Right lobe of liver (tissue), 4 donors: ENCODE measurements around the gene RALB.

ENCODE experiments used
- POLR2A ChIP-seq: fragments of 450-650 bp; IDR thresholded peaks from one replicate; pipeline ENCODE4 v1.6.1; 2017; ENCODE audit warnings: antibody characterized with exemption, mild to moderate bottlenecking
- TF ChIP-seq, protein P1 (sequence below), 4 donors: fragments of 200-600 bp in 3 of 4; fragments of 450-650 bp in 1 of 4; IDR thresholded peaks; one replicate each; pipeline versions ENCODE4 v1.5.1 to v1.8.0; 2016 to 2022; ENCODE audit warnings: antibody characterized with exemption in 4 of 4, mild to moderate bottlenecking in 2 of 4
- donor health status: DM: no; HTN: no; CAD: no.
- donor health status: DM: no; HTN: no; CAD: no.
- donor health status: DM: no; HTN: yes; CAD: no.

DNA sequence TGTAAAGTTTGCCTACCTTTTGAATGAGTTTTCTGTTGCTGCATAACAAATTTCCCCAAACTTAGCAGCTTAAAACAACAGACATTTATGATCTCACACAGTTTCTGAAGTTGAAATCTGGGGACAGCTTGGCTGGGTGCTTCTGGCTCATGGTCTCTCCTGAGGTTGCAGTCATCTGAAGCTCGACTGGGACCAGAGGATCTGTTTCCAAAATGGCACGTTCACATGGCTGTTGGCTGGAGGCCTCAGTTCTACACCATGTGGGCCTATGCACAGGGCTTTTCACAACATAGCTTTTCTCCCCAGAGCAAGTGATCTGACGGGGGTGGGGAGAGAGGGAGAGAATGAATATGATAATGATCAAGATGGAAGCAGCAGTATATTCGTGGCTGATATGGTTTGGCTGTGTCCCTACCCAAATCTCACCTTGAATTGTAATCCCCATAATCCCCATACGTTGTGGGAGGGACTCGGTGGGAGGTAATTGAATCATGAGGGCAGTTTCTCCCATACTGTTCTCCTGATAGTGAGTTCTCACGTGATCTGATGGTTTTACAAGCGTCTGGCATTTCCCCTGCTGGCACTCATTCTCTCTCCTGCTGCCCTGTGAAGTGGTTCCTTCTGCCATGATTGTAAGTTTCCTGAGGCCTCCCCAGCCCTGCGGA, 3.5 kb downstream of the RALB start:
- TF ChIP-seq, protein P1, sequence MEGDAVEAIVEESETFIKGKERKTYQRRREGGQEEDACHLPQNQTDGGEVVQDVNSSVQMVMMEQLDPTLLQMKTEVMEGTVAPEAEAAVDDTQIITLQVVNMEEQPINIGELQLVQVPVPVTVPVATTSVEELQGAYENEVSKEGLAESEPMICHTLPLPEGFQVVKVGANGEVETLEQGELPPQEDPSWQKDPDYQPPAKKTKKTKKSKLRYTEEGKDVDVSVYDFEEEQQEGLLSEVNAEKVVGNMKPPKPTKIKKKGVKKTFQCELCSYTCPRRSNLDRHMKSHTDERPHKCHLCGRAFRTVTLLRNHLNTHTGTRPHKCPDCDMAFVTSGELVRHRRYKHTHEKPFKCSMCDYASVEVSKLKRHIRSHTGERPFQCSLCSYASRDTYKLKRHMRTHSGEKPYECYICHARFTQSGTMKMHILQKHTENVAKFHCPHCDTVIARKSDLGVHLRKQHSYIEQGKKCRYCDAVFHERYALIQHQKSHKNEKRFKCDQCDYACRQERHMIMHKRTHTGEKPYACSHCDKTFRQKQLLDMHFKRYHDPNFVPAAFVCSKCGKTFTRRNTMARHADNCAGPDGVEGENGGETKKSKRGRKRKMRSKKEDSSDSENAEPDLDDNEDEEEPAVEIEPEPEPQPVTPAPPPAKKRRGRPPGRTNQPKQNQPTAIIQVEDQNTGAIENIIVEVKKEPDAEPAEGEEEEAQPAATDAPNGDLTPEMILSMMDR (IDR thresholded peaks at IDR 0.05): no peak
- no peak for TF ChIP-seq POLR2A
